ENCODE results near the gene LIPC. TPM values are rescaled to one million over a fixed set of nuclear protein-coding genes. Genes with fewer than 3 reads are reported as not detected.

The LIPC gene
- total RNA-seq, 2 experiments from 2014 or later = 0.60 to 0.68 TPM

- Mint-ChIP-seq H3K4me1 (peaks cover 14% of the 10 kb centered on the region), H3K36me3 (ENCODE audit: low read depth) (no peaks in the 10 kb centered on the region), H3K27me3 (peaks cover 15% of the 10 kb centered on the region), H3K4me3 (no peak overlapping the region), H3K27ac (no peak overlapping the region), H3K9me3 (no peaks in the 10 kb centered on the region)
- ChIA-PET POLR2A (interaction anchor here (1.0 to 1.1 kb wide), 2 partner anchors 14 to 148 kb away, joined by 3 read pairs; no protein-coding TSS in a partner anchor), CTCF (no interaction called here)
- no peak for DNase-seq
Observed at GRCh38 chr15:58584789-58585461, 153.1 kb downstream of the LIPC start.

GRCh38 chr15:58585693-58586443, 154.1 kb downstream of the LIPC start:
- Mint-ChIP-seq H3K4me1 (peaks cover 14% of the 10 kb centered on the region), H3K4me3 (no peak overlapping the region), H3K27me3 (peaks cover 15% of the 10 kb centered on the region), H3K27ac (no peak overlapping the region), H3K9me3 (no peaks in the 10 kb centered on the region), H3K36me3 (ENCODE audit: low read depth) (peaks cover 4% of the 10 kb centered on the region)
- DNase-seq = no peak
- ChIA-PET CTCF (interaction anchor here (0.6 kb wide), 1 partner anchor 324 kb away, joined by 3 read pairs; no protein-coding TSS in a partner anchor), POLR2A (interaction anchor here (1.1 to 1.4 kb wide), 2 partner anchors 13 to 185 kb away, joined by 3 to 5 read pairs; partner anchors contain the start of gene MINDY2)

GRCh38 chr15:58587486-58587885, 155.7 kb downstream of the LIPC start:
- H3K4me1 Mint-ChIP-seq = peaks cover 14% of the 10 kb centered on the region
- ChIA-PET POLR2A (no interaction called here), CTCF (no interaction called here)
- H3K27me3 Mint-ChIP-seq = peaks cover 12% of the 10 kb centered on the region
- peaks cover 12% of the 10 kb centered on the region for H3K36me3 Mint-ChIP-seq (ENCODE audit: low read depth)
- no peak for DNase-seq
- no peak overlapping the region for H3K27ac Mint-ChIP-seq
- no peaks in the 10 kb centered on the region for H3K9me3 Mint-ChIP-seq
- H3K4me3 Mint-ChIP-seq = no peak overlapping the region

GRCh38 chr15:58588096-58588495, 156.3 kb downstream of the LIPC start:
- H3K9me3 Mint-ChIP-seq = no peaks in the 10 kb centered on the region
- H3K4me3 Mint-ChIP-seq = no peak overlapping the region
- CTCF ChIA-PET = no interaction called here
- H3K27me3 Mint-ChIP-seq = peaks cover 12% of the 10 kb centered on the region
- peaks cover 14% of the 10 kb centered on the region for H3K36me3 Mint-ChIP-seq (ENCODE audit: low read depth)
- POLR2A ChIA-PET = no interaction called here
- H3K27ac Mint-ChIP-seq = no peak overlapping the region
- H3K4me1 Mint-ChIP-seq = peaks cover 15% of the 10 kb centered on the region
- no peak for DNase-seq

- Mint-ChIP-seq H3K27me3 (peaks cover 7% of the 10 kb centered on the region), H3K4me1 (peaks cover 22% of the 10 kb centered on the region), H3K27ac (no peak overlapping the region), H3K4me3 (no peak overlapping the region), H3K36me3 (ENCODE audit: low read depth) (peaks cover 20% of the 10 kb centered on the region), H3K9me3 (no peaks in the 10 kb centered on the region)
- no peak for DNase-seq
- POLR2A ChIA-PET = interaction anchor here (0.9 kb wide), 1 partner anchor 42 kb away, joined by 3 read pairs; no protein-coding TSS in a partner anchor
- CTCF ChIA-PET = no interaction called here
Observed at GRCh38 chr15:58589047-58589446, 157.3 kb downstream of the LIPC start.

GRCh38 chr15:58590236-58590635, 158.4 kb downstream of the LIPC start:
- no peaks in the 10 kb centered on the region for H3K27me3 Mint-ChIP-seq

GRCh38 chr15:58590926-58591325, 159.1 kb downstream of the LIPC start:
- no peaks in the 10 kb centered on the region for H3K9me3 Mint-ChIP-seq
- H3K27ac Mint-ChIP-seq = no peak overlapping the region

More at GRCh38 chr15:58590236-58590635, 158.4 kb downstream of the LIPC start:
- H3K36me3 Mint-ChIP-seq (ENCODE audit: low read depth) = peaks cover 25% of the 10 kb centered on the region
- ChIA-PET CTCF (interaction anchor here (0.6 kb wide), 1 partner anchor 184 kb away, joined by 3 read pairs; no protein-coding TSS in a partner anchor), POLR2A (interaction anchor here (1.4 kb wide), 1 partner anchor 37 kb away, joined by 3 read pairs; no protein-coding TSS in a partner anchor)
- no peak for DNase-seq
- H3K27ac Mint-ChIP-seq = no peak overlapping the region
- no peak overlapping the region for H3K4me3 Mint-ChIP-seq
- no peaks in the 10 kb centered on the region for H3K9me3 Mint-ChIP-seq
- peaks cover 27% of the 10 kb centered on the region for H3K4me1 Mint-ChIP-seq

GRCh38 chr15:58593870-58594269, 162.1 kb downstream of the LIPC start:
- Mint-ChIP-seq H3K27ac (no peak overlapping the region), H3K4me3 (no peak overlapping the region), H3K9me3 (no peaks in the 10 kb centered on the region), H3K27me3 (no peaks in the 10 kb centered on the region), H3K36me3 (ENCODE audit: low read depth) (peaks cover 47% of the 10 kb centered on the region), H3K4me1 (peaks cover 28% of the 10 kb centered on the region)
- DNase-seq = no peak
- ChIA-PET POLR2A (no interaction called here), CTCF (no interaction called here)

More at GRCh38 chr15:58590926-58591325, 159.1 kb downstream of the LIPC start:
- no peak overlapping the region for H3K4me3 Mint-ChIP-seq
- H3K36me3 Mint-ChIP-seq (ENCODE audit: low read depth) = peaks cover 29% of the 10 kb centered on the region
- ChIA-PET CTCF (interaction anchor here (0.6 to 0.9 kb wide), 3 partner anchors 46 to 184 kb away, joined by 3 to 4 read pairs (median 3); partner anchors contain the start of gene MINDY2), POLR2A (interaction anchor here (1.4 kb wide), 1 partner anchor 36 kb away, joined by 3 read pairs; no protein-coding TSS in a partner anchor)
- H3K27me3 Mint-ChIP-seq = no peaks in the 10 kb centered on the region
- peaks cover 27% of the 10 kb centered on the region for H3K4me1 Mint-ChIP-seq
- DNase-seq = no peak

GRCh38 chr15:58594898-58595297, 163.1 kb downstream of the LIPC start:
- H3K27ac Mint-ChIP-seq = no peak overlapping the region
- H3K27me3 Mint-ChIP-seq = no peaks in the 10 kb centered on the region
- CTCF ChIA-PET = interaction anchor here (0.6 kb wide), 1 partner anchor 28 kb away, joined by 3 read pairs; no protein-coding TSS in a partner anchor
- no peak overlapping the region for H3K4me3 Mint-ChIP-seq
- POLR2A ChIA-PET = no interaction called here
- no peak for DNase-seq
- peaks cover 28% of the 10 kb centered on the region for H3K4me1 Mint-ChIP-seq
- peaks cover 49% of the 10 kb centered on the region for H3K36me3 Mint-ChIP-seq (ENCODE audit: low read depth)
- no peaks in the 10 kb centered on the region for H3K9me3 Mint-ChIP-seq

GRCh38 chr15:58595516-58596263, 163.9 kb downstream of the LIPC start:
- CTCF ChIA-PET = interaction anchor here (0.7 kb wide), 1 partner anchor 370 kb away, joined by 3 read pairs; no protein-coding TSS in a partner anchor
- Mint-ChIP-seq H3K36me3 (ENCODE audit: low read depth) (peaks cover 48% of the 10 kb centered on the region), H3K4me1 (peaks cover 28% of the 10 kb centered on the region), H3K27ac (no peak overlapping the region), H3K27me3 (no peaks in the 10 kb centered on the region), H3K9me3 (no peaks in the 10 kb centered on the region), H3K4me3 (no peak overlapping the region)
- no peak for DNase-seq
- POLR2A ChIA-PET = no interaction called here

GRCh38 chr15:58597943-58598828, 166.4 kb downstream of the LIPC start:
- Mint-ChIP-seq H3K9me3 (no peaks in the 10 kb centered on the region), H3K36me3 (ENCODE audit: low read depth) (peaks cover 46% of the 10 kb centered on the region), H3K4me1 (peaks cover 27% of the 10 kb centered on the region), H3K4me3 (no peak overlapping the region), H3K27me3 (no peaks in the 10 kb centered on the region), H3K27ac (no peak overlapping the region)
- POLR2A ChIA-PET = interaction anchor here (0.9 kb wide), 1 partner anchor 13 kb away, joined by 3 read pairs; no protein-coding TSS in a partner anchor
- DNase-seq = no peak
- CTCF ChIA-PET = no interaction called here

GRCh38 chr15:58598829-58599210, 167.0 kb downstream of the LIPC start:
- no peak for DNase-seq
- CTCF ChIA-PET = no interaction called here
- POLR2A ChIA-PET = interaction anchor here (0.9 kb wide), 1 partner anchor 13 kb away, joined by 3 read pairs; no protein-coding TSS in a partner anchor
- no peaks in the 10 kb centered on the region for H3K27me3 Mint-ChIP-seq
- no peak overlapping the region for H3K27ac Mint-ChIP-seq
- H3K9me3 Mint-ChIP-seq = no peaks in the 10 kb centered on the region
- no peak overlapping the region for H3K4me3 Mint-ChIP-seq
- peaks cover 46% of the 10 kb centered on the region for H3K36me3 Mint-ChIP-seq (ENCODE audit: low read depth)
- H3K4me1 Mint-ChIP-seq = peaks cover 22% of the 10 kb centered on the region

All from activated CD4-positive, alpha-beta memory T cell treated with anti-CD3 and anti-CD28 coated beads, Interleukin-2, amount 10 ng/mL, durations not matched to agents 7 days and 5 days (primary cell).